Immature natural killer cell (primary cell): ENCODE results near the gene LCN9. TPM values are rescaled to one million over a fixed set of nuclear protein-coding genes. Genes with fewer than 3 reads are reported as not detected.

Experiments used
- DNase-seq, 3 donors: peaks; one replicate each; pipeline ENCODE4 v3.0.0; 2022; ENCODE audit warnings: mixed read lengths in 1 of 3
- H3K27ac Mint-ChIP-seq, 6 donors: one replicate each; pipeline ENCODE4 v1.8.0; 2020; ENCODE audit warnings: mixed read lengths in 6 of 6, mild to moderate bottlenecking in 5 of 6, inconsistent platforms in 4 of 6, moderate library complexity in 3 of 6
- H3K27me3 Mint-ChIP-seq, 3 donors: one replicate each; pipeline ENCODE4 v1.8.0; 2020 to 2021; ENCODE audit warnings: low read depth in 3 of 3, mild to moderate bottlenecking in 3 of 3, mixed read lengths in 3 of 3, moderate library complexity in 3 of 3, inconsistent platforms in 1 of 3
- H3K36me3 Mint-ChIP-seq, 3 donors: one replicate each; pipeline ENCODE4 v1.8.0; 2020; ENCODE audit warnings: mixed read lengths in 3 of 3, inconsistent platforms in 2 of 3, mild to moderate bottlenecking in 2 of 3
- H3K4me1 Mint-ChIP-seq, 2 donors: one replicate each; pipeline ENCODE4 v1.8.0; 2020; ENCODE audit warnings: inconsistent platforms in 2 of 2, mild to moderate bottlenecking in 2 of 2, mixed read lengths in 2 of 2, moderate library complexity in 1 of 2
- H3K4me3 Mint-ChIP-seq, 5 donors: one replicate each; pipeline ENCODE4 v1.8.0; 2020; ENCODE audit warnings: mild to moderate bottlenecking in 5 of 5, mixed read lengths in 5 of 5, inconsistent platforms in 3 of 5, moderate library complexity in 3 of 5
- H3K9me3 Mint-ChIP-seq, 6 donors: one replicate each; pipeline ENCODE4 v1.8.0; 2020; ENCODE audit warnings: mild to moderate bottlenecking in 6 of 6, mixed read lengths in 6 of 6, inconsistent platforms in 4 of 6, moderate library complexity in 3 of 6
- polyA plus RNA-seq, 3 donors: library from polyadenylated mRNA; unstranded; fragments of 300-500 nt; fragmentation: Illumina TruSeq; gene quantifications; one replicate each; pipeline ENCODE4 v1.2.3, GENCODE V29; 2021

Gene LCN9
- polyA plus RNA-seq, 3 donors from 2014 or later = not detected

DNA sequence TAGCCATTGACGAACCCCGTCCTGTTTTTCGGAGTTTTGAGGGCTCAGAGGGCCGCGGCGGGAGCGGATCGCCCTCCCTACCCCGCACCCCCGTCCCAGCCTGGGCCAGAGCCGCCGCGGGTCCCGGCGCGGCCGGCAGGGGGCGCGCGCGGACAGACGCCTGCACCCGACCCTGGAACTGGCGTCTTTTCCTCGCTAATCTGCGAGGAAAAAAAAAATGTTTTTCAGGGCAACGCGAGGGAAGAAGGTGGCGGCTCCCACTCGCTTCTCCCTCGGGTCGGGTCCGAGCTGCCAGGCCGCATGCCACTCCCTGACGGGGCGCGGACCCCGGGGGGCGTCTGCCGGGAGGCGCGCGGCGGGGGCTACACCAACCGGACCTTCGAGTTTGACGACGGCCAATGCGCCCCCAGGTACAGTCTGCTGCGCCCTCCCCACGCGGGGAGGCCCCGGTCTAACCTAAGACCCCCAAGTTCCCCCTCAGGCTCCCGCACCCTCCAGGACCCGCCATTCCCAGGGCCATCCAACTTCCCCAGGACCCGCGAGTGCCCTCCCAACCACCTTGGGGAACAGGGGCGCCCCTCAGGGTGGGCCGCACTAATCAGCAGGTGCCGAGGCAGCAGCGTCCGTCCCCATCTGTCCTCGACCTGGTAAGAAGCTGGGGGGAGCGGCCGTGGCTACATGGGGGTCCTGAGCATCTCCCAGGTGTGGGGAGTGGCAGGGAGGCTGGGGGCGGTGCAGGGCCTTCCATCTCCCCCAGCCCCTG lies 39.0 kb downstream of the LCN9 start, which contains the start of gene KCNT1:
Gene KCNT1 (plus strand): TSS at position 227 of the 763 bp plus-strand sequence. CDS start 74 bp downstream, at position 301.
- H3K4me1 Mint-ChIP-seq = peaks cover 0 to 2% of the 10 kb centered on the region in 2 donors
- peak within 1 kb of the TSS in 1 of 5 donors; percentile 17 for H3K4me3 Mint-ChIP-seq
- peaks cover 0 to 3% (median 0%) of the 10 kb centered on the region in 3 donors for H3K27me3 Mint-ChIP-seq
- H3K27ac Mint-ChIP-seq = no peak within 1 kb of the TSS
- no peaks in the 10 kb centered on the region for H3K36me3 Mint-ChIP-seq
- H3K9me3 Mint-ChIP-seq = no peaks in the 10 kb centered on the region
- DNase-seq = peak; percentile 44 to 56 (median 52)

DNA sequence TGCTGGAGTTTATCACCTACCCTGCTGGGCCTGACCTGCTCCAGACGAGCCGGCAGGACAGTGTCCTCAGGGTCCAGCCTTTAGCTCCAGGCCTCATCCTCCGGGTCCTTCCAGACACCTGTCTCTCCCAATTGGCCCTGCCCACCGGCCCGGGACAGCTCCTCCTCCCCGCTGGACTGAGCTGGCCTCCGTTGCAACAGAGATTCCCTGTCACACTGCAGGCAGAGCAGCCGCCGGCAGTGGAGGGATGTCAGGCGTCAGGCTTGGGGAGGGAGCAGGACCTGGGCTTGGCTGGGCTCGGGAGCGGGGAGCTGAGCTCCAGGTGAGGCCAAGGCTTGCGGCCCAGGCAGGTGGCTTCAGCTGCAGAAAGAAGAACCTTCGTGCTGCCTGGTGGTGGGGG lies 40.6 kb downstream of the LCN9 start:
- no peak for DNase-seq
- Mint-ChIP-seq H3K36me3 (no peaks in the 10 kb centered on the region), H3K9me3 (no peaks in the 10 kb centered on the region), H3K4me3 (no peak overlapping the region), H3K27me3 (peaks cover 0 to 3% (median 0%) of the 10 kb centered on the region in 3 donors), H3K27ac (no peak overlapping the region), H3K4me1 (peaks cover 0 to 2% of the 10 kb centered on the region in 2 donors)

- H3K27me3 Mint-ChIP-seq = peaks cover 0 to 3% (median under 1%) of the 10 kb centered on the region in 3 donors
- DNase-seq = no peak
- H3K9me3 Mint-ChIP-seq = no peaks in the 10 kb centered on the region
- no peaks in the 10 kb centered on the region for H3K36me3 Mint-ChIP-seq
- peaks cover 0 to 2% of the 10 kb centered on the region in 2 donors for H3K4me1 Mint-ChIP-seq
- no peak overlapping the region for H3K27ac Mint-ChIP-seq
- no peak overlapping the region for H3K4me3 Mint-ChIP-seq
These were observed 41.4 kb downstream of the LCN9 start for GRCh38 chr9:135704483-135704882.

- no peak for DNase-seq
- Mint-ChIP-seq H3K4me1 (peaks cover 0 to 2% of the 10 kb centered on the region in 2 donors), H3K27me3 (peaks cover 0 to 3% (median 3%) of the 10 kb centered on the region in 3 donors), H3K9me3 (no peaks in the 10 kb centered on the region), H3K36me3 (no peaks in the 10 kb centered on the region), H3K4me3 (no peak overlapping the region), H3K27ac (no peak overlapping the region)
These were observed 42.3 kb downstream of the LCN9 start for GRCh38 chr9:135705376-135705775.

- no peaks in the 10 kb centered on the region for H3K9me3 Mint-ChIP-seq
- no peak overlapping the region for H3K27ac Mint-ChIP-seq
- DNase-seq = no peak
- no peaks in the 10 kb centered on the region for H3K36me3 Mint-ChIP-seq
- peaks cover 0 to under 1% of the 10 kb centered on the region in 2 donors for H3K4me1 Mint-ChIP-seq
- H3K27me3 Mint-ChIP-seq = peaks cover 0 to 5% (median 3%) of the 10 kb centered on the region in 3 donors
- H3K4me3 Mint-ChIP-seq = no peak overlapping the region
These were observed 43.2 kb downstream of the LCN9 start for GRCh38 chr9:135706288-135706687.

DNA sequence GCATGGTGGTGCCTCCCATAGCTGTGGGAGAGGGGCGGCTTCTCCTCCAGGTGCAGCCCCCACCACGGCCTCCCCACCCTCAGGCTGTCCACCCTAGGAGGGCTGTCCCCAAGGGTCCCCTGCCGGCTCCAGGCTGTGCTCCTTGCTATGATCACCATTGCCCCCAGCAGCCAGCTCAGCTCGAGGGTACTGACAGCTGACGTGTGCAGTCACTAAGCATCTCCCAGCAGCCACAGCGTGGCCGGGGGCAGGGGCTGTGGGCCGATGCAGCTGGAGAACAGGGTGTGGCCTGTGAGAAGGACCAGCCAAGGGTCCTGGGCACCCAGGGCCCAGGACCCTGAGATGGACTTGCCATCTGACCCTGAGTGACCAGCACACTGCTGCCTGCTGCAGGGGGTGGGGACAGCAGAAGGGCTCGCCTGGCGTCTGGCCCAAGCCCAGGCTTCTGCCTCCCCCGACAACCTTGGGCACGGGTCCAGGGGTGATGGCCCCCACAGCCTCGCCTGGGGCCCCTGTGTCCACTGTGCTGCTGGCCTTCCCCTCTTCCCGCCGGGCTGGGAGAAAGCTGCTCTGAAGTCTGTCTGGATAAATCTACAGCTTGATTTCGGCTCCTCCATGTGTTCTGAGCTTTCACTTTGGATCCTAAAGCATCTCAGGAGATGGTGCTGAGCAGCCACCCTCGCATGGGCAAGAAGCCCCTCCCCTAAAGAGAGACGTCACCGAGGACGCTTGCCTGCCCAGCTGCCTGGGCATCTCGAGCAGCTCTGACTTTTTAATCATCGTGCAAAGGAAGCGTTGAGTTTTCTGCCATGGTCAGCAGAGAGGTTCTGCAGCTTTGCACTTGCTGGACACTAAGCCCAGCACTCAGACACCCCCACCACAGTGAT lies 44.4 kb downstream of the LCN9 start:
- Mint-ChIP-seq H3K27me3 (peaks cover 3 to 5% (median 3%) of the 10 kb centered on the region in 3 donors), H3K36me3 (no peaks in the 10 kb centered on the region), H3K4me3 (no peak overlapping the region), H3K4me1 (no peaks in the 10 kb centered on the region), H3K9me3 (no peaks in the 10 kb centered on the region), H3K27ac (no peak overlapping the region)
- no peak for DNase-seq

DNA sequence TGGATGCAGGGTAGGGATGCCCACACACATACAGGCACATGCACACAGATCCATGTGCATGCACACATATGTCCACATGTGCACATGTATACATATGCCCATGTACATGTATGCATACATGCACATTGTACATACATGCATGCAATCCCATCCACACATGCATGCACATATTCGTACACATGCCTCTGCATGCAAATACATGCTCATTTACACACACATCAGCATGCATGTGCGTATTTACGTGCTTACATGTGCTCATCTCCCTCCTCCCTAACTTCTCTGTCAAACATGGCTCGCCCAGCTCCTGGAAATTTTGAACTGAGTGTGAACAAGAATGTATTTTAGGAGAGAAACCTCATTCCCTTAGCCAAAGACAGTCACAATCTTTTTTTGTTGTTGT lies 45.1 kb downstream of the LCN9 start:
- Mint-ChIP-seq H3K4me1 (no peaks in the 10 kb centered on the region), H3K36me3 (no peaks in the 10 kb centered on the region), H3K4me3 (no peak overlapping the region), H3K27ac (no peak overlapping the region), H3K9me3 (no peaks in the 10 kb centered on the region), H3K27me3 (peaks cover 3 to 7% (median 3%) of the 10 kb centered on the region in 3 donors)
- no peak for DNase-seq

GRCh38 chr9:135711391-135711790 lies 48.3 kb downstream of the LCN9 start:
- Mint-ChIP-seq H3K36me3 (no peaks in the 10 kb centered on the region), H3K27ac (no peak overlapping the region), H3K4me1 (peaks cover 1 to 6% of the 10 kb centered on the region in 2 donors), H3K27me3 (peaks cover 4 to 16% (median 9%) of the 10 kb centered on the region in 3 donors), H3K4me3 (no peak overlapping the region), H3K9me3 (no peaks in the 10 kb centered on the region)
- no peak for DNase-seq

DNA sequence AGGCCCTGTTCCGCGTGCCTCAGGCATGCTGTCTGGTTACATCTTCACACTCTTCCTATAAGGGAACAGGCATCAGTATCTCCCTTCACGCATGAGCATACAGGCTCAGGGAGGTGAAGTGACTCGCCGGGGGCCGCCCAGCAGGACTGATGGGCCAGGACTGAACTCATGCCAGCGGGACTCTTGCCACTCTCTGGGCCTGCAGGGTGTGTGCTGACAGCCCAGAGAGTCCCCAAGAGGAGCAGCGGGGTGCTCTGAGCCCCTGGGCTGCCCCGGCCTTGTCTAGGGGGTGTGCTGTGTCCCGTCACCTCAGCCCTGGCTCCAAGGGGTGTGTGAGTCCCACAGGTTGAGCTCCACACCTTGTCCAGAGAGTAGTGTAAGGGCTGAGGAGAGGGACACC lies 48.8 kb downstream of the LCN9 start:
- Mint-ChIP-seq H3K4me1 (peaks cover 1 to 6% of the 10 kb centered on the region in 2 donors), H3K27me3 (peaks cover 4 to 20% (median 9%) of the 10 kb centered on the region in 3 donors), H3K9me3 (no peaks in the 10 kb centered on the region), H3K4me3 (no peak overlapping the region), H3K36me3 (no peaks in the 10 kb centered on the region), H3K27ac (no peak overlapping the region)
- no peak for DNase-seq

GRCh38 chr9:135712613-135713295 lies 49.6 kb downstream of the LCN9 start:
- no peak for DNase-seq
- Mint-ChIP-seq H3K4me3 (no peak overlapping the region), H3K27ac (no peak overlapping the region), H3K4me1 (peaks cover 1 to 6% of the 10 kb centered on the region in 2 donors), H3K36me3 (no peaks in the 10 kb centered on the region), H3K9me3 (no peaks in the 10 kb centered on the region), H3K27me3 (peaks cover 4 to 21% (median 9%) of the 10 kb centered on the region in 3 donors)

- H3K4me3 Mint-ChIP-seq = no peak overlapping the region
- H3K36me3 Mint-ChIP-seq = no peaks in the 10 kb centered on the region
- no peak for DNase-seq
- peaks cover 4 to 21% (median 9%) of the 10 kb centered on the region in 3 donors for H3K27me3 Mint-ChIP-seq
- no peaks in the 10 kb centered on the region for H3K9me3 Mint-ChIP-seq
- no peak overlapping the region for H3K27ac Mint-ChIP-seq
- H3K4me1 Mint-ChIP-seq = peaks cover 1 to 6% of the 10 kb centered on the region in 2 donors
These were observed 51.3 kb downstream of the LCN9 start for GRCh38 chr9:135714242-135715055.

DNA sequence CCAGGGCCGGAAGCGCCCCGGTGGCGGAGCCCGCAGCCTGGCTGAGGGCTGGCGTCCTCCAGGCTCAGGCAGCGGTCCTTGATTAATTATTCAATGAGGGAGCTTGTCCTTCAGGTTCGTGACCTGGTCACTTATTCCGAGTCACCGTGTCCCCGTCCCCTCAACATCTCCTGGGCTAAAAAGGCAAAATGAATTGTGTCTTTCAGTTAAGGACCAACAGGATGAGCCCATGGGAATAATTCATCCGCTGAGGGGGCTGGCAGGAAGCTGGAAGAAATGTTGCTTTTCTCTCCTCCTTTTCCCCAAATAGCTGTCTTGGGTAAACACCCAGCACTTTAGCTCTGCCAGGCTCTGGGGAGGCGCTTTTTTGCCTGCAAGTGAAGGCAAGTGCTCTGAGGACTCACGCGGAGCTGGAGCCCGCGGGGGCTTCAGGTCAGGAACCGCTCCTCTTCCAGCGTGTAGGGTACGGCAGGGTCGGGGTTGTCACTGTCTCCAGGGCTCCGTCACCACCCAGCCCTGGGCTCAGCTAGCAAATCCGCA lies 52.0 kb downstream of the LCN9 start:
- no peak for DNase-seq
- H3K4me3 Mint-ChIP-seq = peak overlapping the region in 1 of 5 donors; percentile 49
- H3K27me3 Mint-ChIP-seq = peaks cover 4 to 21% (median 6%) of the 10 kb centered on the region in 3 donors
- H3K9me3 Mint-ChIP-seq = no peaks in the 10 kb centered on the region
- H3K4me1 Mint-ChIP-seq = peaks cover 1 to 6% of the 10 kb centered on the region in 2 donors
- no peak overlapping the region for H3K27ac Mint-ChIP-seq
- H3K36me3 Mint-ChIP-seq = no peaks in the 10 kb centered on the region

DNA sequence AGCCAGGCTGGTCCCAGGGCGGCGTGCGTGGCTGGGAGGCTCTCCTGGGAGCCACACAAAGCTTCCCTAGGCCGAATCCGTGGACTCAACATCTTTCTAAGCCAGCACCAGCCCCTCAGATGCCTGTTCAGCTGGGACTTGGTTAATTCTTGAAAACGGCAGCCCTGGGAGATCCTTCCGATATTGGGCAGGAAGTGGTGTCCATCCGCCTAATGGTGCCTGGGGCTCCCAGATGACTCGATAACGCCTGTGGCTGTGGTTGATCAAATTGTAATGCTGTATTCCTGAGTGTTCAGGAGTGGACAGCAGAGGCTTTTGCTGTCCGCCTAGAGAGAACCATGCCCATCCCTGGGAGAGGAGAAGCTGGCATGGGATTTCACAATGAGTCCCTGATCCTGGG lies 52.9 kb downstream of the LCN9 start:
- no peak for DNase-seq
- H3K4me3 Mint-ChIP-seq = no peak overlapping the region
- peaks cover 1 to 6% of the 10 kb centered on the region in 2 donors for H3K4me1 Mint-ChIP-seq
- no peaks in the 10 kb centered on the region for H3K9me3 Mint-ChIP-seq
- no peaks in the 10 kb centered on the region for H3K36me3 Mint-ChIP-seq
- no peak overlapping the region for H3K27ac Mint-ChIP-seq
- H3K27me3 Mint-ChIP-seq = peaks cover 4 to 21% (median 4%) of the 10 kb centered on the region in 3 donors
